CD4-positive, alpha-beta memory T cell (primary cell): Measurements from ENCODE around the gene ABCA13. TPM values are rescaled to one million over a fixed set of nuclear protein-coding genes. Genes with fewer than 3 reads are reported as not detected.

Source experiments
- CTCF ChIA-PET: fragments of 350-600 bp; sonication (Branson Sonifier 250); formaldehyde crosslinking; loops from one replicate; lab custom pipeline; 2021; ENCODE audit warnings: inconsistent platforms; ENCODE audit not compliant: partially characterized antibody; lab: Charles Lee
- POLR2A ChIA-PET: fragments of 350-600 bp; sonication (Branson Sonifier 250); formaldehyde crosslinking; loops from one replicate; lab custom pipeline; 2021; ENCODE audit not compliant: partially characterized antibody; lab: Charles Lee
- DNase-seq, 5 donors: peaks; one replicate each; pipeline versions ENCODE4 v3.0.0 to v3.0.0-alpha.2; 2020 to 2022; ENCODE audit warnings: mixed read lengths in 1 of 5
- H3K27ac ChIP-seq: one replicate; pipeline ENCODE4 v1.7.0; 2013; ENCODE audit warnings: low read depth, low read length
- H3K27me3 ChIP-seq: 2 replicates; pipeline ENCODE4 v1.7.0; 2013; ENCODE audit warnings: mild to moderate bottlenecking, low read length, moderate library complexity; ENCODE audit not compliant: insufficient read depth
- H3K36me3 ChIP-seq: 2 replicates; pipeline ENCODE4 v1.7.0; 2013; ENCODE audit warnings: mild to moderate bottlenecking, low read length, moderate library complexity; ENCODE audit not compliant: insufficient read depth
- H3K4me1 ChIP-seq: 2 replicates; pipeline ENCODE4 v1.7.0; 2013; ENCODE audit warnings: mild to moderate bottlenecking, low read length, moderate library complexity; ENCODE audit not compliant: insufficient read depth
- H3K4me3 ChIP-seq, 2 donors: one replicate each; pipeline ENCODE4 v1.7.0; 2013; ENCODE audit warnings: low read length in 2 of 2, mild to moderate bottlenecking in 1 of 2
- H3K9me3 ChIP-seq, 2 donors: one replicate each; pipeline ENCODE4 v1.7.0; 2013; ENCODE audit warnings: low read length in 2 of 2, control low read depth in 1 of 2; ENCODE audit not compliant: control insufficient read depth in 1 of 2
- H3K27ac Mint-ChIP-seq, 7 donors: one replicate each; pipeline ENCODE4 v1.8.0; 2020 to 2021; ENCODE audit warnings: mixed read lengths in 7 of 7, mild to moderate bottlenecking in 6 of 7, inconsistent platforms in 3 of 7, moderate library complexity in 3 of 7
- H3K27me3 Mint-ChIP-seq, 2 donors: one replicate each; pipeline ENCODE4 v1.8.0; 2020 to 2021; ENCODE audit warnings: mixed read lengths in 2 of 2
- H3K36me3 Mint-ChIP-seq, 2 donors: one replicate each; pipeline ENCODE4 v1.8.0; 2020 to 2021; ENCODE audit warnings: mixed read lengths in 2 of 2, inconsistent platforms in 1 of 2, mild to moderate bottlenecking in 1 of 2
- H3K4me1 Mint-ChIP-seq, 4 donors: one replicate each; pipeline ENCODE4 v1.8.0; 2020 to 2021; ENCODE audit warnings: mixed read lengths in 4 of 4, mild to moderate bottlenecking in 1 of 4
- H3K4me3 Mint-ChIP-seq, 8 donors: one replicate each; pipeline ENCODE4 v1.8.0; 2020 to 2021; ENCODE audit warnings: mixed read lengths in 8 of 8, mild to moderate bottlenecking in 7 of 8, moderate library complexity in 6 of 8, inconsistent platforms in 3 of 8
- H3K9me3 Mint-ChIP-seq, 8 donors: one replicate each; pipeline ENCODE4 v1.8.0; 2020 to 2021; ENCODE audit warnings: mixed read lengths in 8 of 8, mild to moderate bottlenecking in 5 of 8, inconsistent platforms in 3 of 8, moderate library complexity in 1 of 8
- intact Hi-C: fragments of 100-400 bp; cut with micrococcal nuclease; formaldehyde crosslinking; loops from one replicate; pipeline ENCODE4 v1.15.1; 2023
- polyA plus RNA-seq, 2 donors: library from polyadenylated mRNA; unstranded; fragments of 300-500 nt; fragmentation: Illumina TruSeq; gene quantifications; one replicate each; pipeline ENCODE4 v1.2.3, GENCODE V29; 2021
- total RNA-seq, 2 experiments: library from RNA; stranded (reverse); gene quantifications; one replicate each; pipeline ENCODE4 v1.2.3, GENCODE V29; 2021

ABCA13 gene
- total and polyA plus RNA-seq, 4 experiments from 2014 or later: not detected

DNA sequence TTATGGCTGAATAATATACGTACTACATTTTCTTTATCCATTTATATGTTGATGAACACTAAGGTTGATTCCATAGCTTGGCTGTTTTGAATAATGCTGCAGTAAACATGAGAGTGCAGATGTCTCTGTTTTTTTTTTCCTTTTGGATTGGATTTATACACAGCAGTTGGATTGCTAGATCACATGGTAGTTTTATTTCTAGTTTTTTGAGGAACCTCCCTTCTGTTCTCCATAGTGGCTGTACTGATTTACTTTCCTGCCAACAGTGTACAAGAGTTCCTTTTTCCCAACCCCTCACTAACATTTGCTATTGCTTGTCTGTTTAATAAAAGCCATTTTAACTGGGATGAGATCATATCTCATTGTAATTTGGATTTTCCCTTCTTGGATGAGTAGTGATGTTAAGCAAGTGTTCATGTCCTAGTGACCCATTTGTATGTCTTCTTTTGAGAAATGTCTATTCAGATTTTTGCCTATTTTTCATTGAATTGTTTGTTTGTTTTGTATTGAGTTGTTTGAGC lies 36.0 kb downstream of the ABCA13 start:
- H3K27me3 ChIP-seq: no peaks in the 10 kb centered on the region
- peaks cover 1 to 6% of the 10 kb centered on the region in 2 donors for H3K27me3 Mint-ChIP-seq
- no peak overlapping the region for H3K4me3 Mint-ChIP-seq
- no peaks in the 10 kb centered on the region for H3K36me3 ChIP-seq
- no peak overlapping the region for H3K27ac ChIP-seq
- H3K36me3 Mint-ChIP-seq: no peaks in the 10 kb centered on the region
- no peaks in the 10 kb centered on the region for H3K4me1 ChIP-seq
- H3K4me1 Mint-ChIP-seq: no peaks in the 10 kb centered on the region
- H3K9me3 ChIP-seq: no peaks in the 10 kb centered on the region
- no peak overlapping the region for H3K27ac Mint-ChIP-seq
- DNase-seq: no peak
- POLR2A ChIA-PET: no interaction called here
- no peak overlapping the region for H3K4me3 ChIP-seq
- peaks cover 0 to 3% (median 0%) of the 10 kb centered on the region in 8 donors for H3K9me3 Mint-ChIP-seq
- CTCF ChIA-PET: no interaction called here
- intact Hi-C loops: no loop called here

DNA sequence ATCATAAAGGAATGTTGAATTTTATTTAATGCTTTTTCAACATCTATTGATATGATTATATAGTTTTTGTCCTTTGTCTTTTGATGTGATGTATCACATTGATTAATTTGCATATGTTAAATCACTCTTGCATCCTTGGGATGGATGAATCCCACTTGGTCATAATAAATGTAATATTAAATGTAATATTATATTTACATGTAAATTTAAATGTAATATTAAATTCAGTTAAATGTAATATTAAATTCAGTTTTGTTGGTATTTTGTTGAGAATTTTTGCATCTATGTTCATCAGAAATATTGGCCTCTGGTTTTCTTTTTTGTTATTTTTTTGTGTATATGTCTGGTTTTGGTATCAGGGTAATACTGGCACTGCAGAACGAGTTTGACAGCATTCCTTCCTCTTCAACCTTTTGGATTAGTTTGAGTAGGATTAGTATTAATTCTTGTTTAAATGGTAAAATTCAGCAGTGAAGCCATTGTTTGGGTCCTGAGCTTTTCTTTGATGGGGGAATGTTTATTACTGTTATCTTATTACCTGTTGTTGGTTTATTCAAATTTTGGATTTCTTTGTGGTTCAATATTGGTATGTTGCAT lies 37.8 kb downstream of the ABCA13 start:
- Histone ChIP-seq H3K27me3 (no peaks in the 10 kb centered on the region), H3K4me3 (no peak overlapping the region), H3K9me3 (no peaks in the 10 kb centered on the region), H3K36me3 (no peaks in the 10 kb centered on the region), H3K4me1 (no peaks in the 10 kb centered on the region), H3K27ac (no peak overlapping the region)
- POLR2A ChIA-PET: no interaction called here
- no peak overlapping the region for H3K4me3 Mint-ChIP-seq
- H3K4me1 Mint-ChIP-seq: no peaks in the 10 kb centered on the region
- H3K27ac Mint-ChIP-seq: no peak overlapping the region
- intact Hi-C loops: no loop called here
- CTCF ChIA-PET: no interaction called here
- H3K36me3 Mint-ChIP-seq: no peaks in the 10 kb centered on the region
- peaks cover 0 to 2% (median 0%) of the 10 kb centered on the region in 8 donors for H3K9me3 Mint-ChIP-seq
- DNase-seq: no peak
- peaks cover 4 to 8% of the 10 kb centered on the region in 2 donors for H3K27me3 Mint-ChIP-seq

DNA sequence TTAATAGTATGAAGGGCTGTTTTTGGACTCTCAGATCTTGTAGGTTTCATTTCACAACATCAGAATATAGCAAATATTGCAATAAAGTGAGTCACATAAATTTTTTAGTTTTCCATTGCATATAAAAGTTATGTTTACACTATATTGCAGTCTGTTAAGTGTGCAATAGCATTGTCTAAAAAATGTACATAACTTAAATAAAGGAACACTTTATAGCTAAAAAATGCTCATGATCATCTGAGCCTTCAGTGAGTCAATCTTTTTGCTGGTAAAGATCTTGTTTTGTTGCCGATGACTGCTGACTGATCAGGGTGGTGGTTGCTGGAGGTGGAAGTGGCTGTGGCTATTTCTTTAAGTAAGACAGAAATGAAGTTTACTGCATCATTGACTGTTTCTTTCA lies 42.0 kb downstream of the ABCA13 start:
- H3K4me1 ChIP-seq: no peaks in the 10 kb centered on the region
- no peak for DNase-seq
- intact Hi-C loops: no loop called here
- no peak overlapping the region for H3K27ac ChIP-seq
- Mint-ChIP-seq H3K36me3 (no peaks in the 10 kb centered on the region), H3K9me3 (peaks cover 0 to 9% (median under 1%) of the 10 kb centered on the region in 8 donors), H3K27me3 (peaks cover 9 to 10% of the 10 kb centered on the region in 2 donors), H3K4me3 (no peak overlapping the region), H3K4me1 (no peaks in the 10 kb centered on the region), H3K27ac (no peak overlapping the region)
- CTCF ChIA-PET: no interaction called here
- H3K4me3 ChIP-seq: no peak overlapping the region
- no peaks in the 10 kb centered on the region for H3K9me3 ChIP-seq
- POLR2A ChIA-PET: no interaction called here
- no peaks in the 10 kb centered on the region for H3K36me3 ChIP-seq
- no peaks in the 10 kb centered on the region for H3K27me3 ChIP-seq

DNA sequence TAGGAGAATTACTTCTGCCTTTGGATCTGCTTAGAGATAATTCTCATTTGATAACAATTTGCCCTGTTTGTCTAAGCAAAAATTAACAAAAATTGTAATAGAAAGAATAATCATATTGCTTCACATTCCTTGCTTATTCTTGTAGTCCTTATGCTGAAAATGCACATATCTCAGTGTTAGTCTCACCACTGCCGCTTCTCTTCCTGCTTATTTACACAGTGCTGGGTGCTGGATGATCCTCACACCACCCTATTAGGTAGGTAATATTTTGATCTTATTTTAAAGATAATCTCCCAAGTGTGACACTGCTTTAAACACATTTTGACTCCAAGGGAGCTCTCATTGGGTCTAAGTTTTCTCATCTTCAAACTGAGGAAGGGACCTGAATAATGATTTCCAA lies 46.0 kb downstream of the ABCA13 start:
- no peaks in the 10 kb centered on the region for H3K4me1 ChIP-seq
- H3K9me3 Mint-ChIP-seq: peaks cover 0 to 7% (median 0%) of the 10 kb centered on the region in 8 donors
- H3K27ac Mint-ChIP-seq: no peak overlapping the region
- CTCF ChIA-PET: no interaction called here
- H3K9me3 ChIP-seq: no peaks in the 10 kb centered on the region
- POLR2A ChIA-PET: no interaction called here
- no peak for DNase-seq
- H3K27me3 ChIP-seq: no peaks in the 10 kb centered on the region
- peaks cover 3 to 11% of the 10 kb centered on the region in 2 donors for H3K27me3 Mint-ChIP-seq
- H3K4me3 Mint-ChIP-seq: no peak overlapping the region
- no peaks in the 10 kb centered on the region for H3K4me1 Mint-ChIP-seq
- intact Hi-C loops: no loop called here
- H3K4me3 ChIP-seq: no peak overlapping the region
- H3K27ac ChIP-seq: no peak overlapping the region
- no peaks in the 10 kb centered on the region for H3K36me3 ChIP-seq
- H3K36me3 Mint-ChIP-seq: no peaks in the 10 kb centered on the region

GRCh38 chr7:48217753-48218152 lies 46.5 kb downstream of the ABCA13 start:
- no peaks in the 10 kb centered on the region for H3K27me3 ChIP-seq
- no peaks in the 10 kb centered on the region for H3K36me3 ChIP-seq
- H3K27me3 Mint-ChIP-seq: peaks cover 2 to 8% of the 10 kb centered on the region in 2 donors
- ChIA-PET CTCF (no interaction called here), POLR2A (no interaction called here)
- H3K27ac ChIP-seq: no peak overlapping the region
- DNase-seq: no peak
- H3K4me1 ChIP-seq: no peaks in the 10 kb centered on the region
- intact Hi-C loops: no loop called here
- peaks cover 0 to 7% (median 0%) of the 10 kb centered on the region in 8 donors for H3K9me3 Mint-ChIP-seq
- no peaks in the 10 kb centered on the region for H3K9me3 ChIP-seq
- H3K4me1 Mint-ChIP-seq: no peaks in the 10 kb centered on the region
- H3K4me3 ChIP-seq: no peak overlapping the region
- H3K4me3 Mint-ChIP-seq: no peak overlapping the region
- no peak overlapping the region for H3K27ac Mint-ChIP-seq
- no peaks in the 10 kb centered on the region for H3K36me3 Mint-ChIP-seq

DNA sequence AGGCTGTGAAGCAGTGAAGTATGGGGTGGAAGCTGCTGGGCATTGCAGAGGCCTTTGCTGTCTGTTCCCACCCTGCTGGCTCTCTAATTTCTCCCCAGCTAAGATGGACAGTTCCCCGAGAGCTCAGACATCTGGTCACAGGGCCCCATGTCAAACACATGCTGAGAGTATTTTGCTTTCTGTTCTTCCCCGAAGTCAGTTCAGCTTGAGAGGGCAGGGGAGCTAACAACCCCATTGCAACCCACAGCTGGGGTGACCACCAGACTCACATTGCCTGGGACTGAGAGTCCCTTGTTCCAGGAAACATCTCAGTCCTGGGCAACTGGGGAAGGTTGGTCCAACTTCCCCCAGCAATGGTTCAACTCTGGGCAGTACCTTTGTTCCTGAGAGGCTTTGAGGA lies 52.8 kb downstream of the ABCA13 start:
- peaks cover 3 to 8% of the 10 kb centered on the region in 2 donors for H3K27me3 Mint-ChIP-seq
- H3K27ac Mint-ChIP-seq: no peak overlapping the region
- peaks cover 4% of the 10 kb centered on the region for H3K27me3 ChIP-seq
- intact Hi-C loops: no loop called here
- CTCF ChIA-PET: no interaction called here
- POLR2A ChIA-PET: no interaction called here
- H3K4me3 ChIP-seq: no peak overlapping the region
- H3K4me1 ChIP-seq: no peaks in the 10 kb centered on the region
- no peaks in the 10 kb centered on the region for H3K9me3 ChIP-seq
- H3K4me1 Mint-ChIP-seq: no peaks in the 10 kb centered on the region
- H3K4me3 Mint-ChIP-seq: no peak overlapping the region
- H3K9me3 Mint-ChIP-seq: no peaks in the 10 kb centered on the region
- no peaks in the 10 kb centered on the region for H3K36me3 Mint-ChIP-seq
- H3K36me3 ChIP-seq: no peaks in the 10 kb centered on the region
- no peak overlapping the region for H3K27ac ChIP-seq
- DNase-seq: no peak

DNA sequence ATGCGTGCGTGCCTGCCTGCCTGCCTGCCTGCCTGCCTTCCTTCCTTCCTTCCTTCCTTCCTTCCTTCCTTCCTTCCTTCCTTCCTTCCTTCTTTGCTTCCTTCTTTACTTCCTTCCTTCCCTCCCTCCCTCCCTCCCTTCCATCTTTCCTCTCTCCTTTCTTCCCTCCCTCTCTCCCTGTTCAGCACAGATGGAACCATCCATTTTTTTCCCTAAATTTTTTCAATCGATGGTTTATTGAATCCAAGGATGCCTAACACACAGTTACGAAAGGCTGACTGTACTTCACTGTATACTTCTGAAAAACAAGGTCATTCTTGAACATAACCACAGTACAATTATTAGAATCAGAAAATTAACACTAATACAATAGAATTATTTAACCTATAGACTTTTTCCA lies 53.8 kb downstream of the ABCA13 start:
- H3K27me3 ChIP-seq: peaks cover 4% of the 10 kb centered on the region
- CTCF ChIA-PET: no interaction called here
- no peaks in the 10 kb centered on the region for H3K36me3 ChIP-seq
- Mint-ChIP-seq H3K27ac (no peak overlapping the region), H3K4me3 (no peak overlapping the region), H3K27me3 (peaks cover 3 to 8% of the 10 kb centered on the region in 2 donors), H3K9me3 (no peaks in the 10 kb centered on the region), H3K36me3 (no peaks in the 10 kb centered on the region), H3K4me1 (no peaks in the 10 kb centered on the region)
- no peak overlapping the region for H3K4me3 ChIP-seq
- POLR2A ChIA-PET: no interaction called here
- H3K27ac ChIP-seq: no peak overlapping the region
- no peak for DNase-seq
- H3K9me3 ChIP-seq: no peaks in the 10 kb centered on the region
- H3K4me1 ChIP-seq: no peaks in the 10 kb centered on the region
- intact Hi-C loops: no loop called here
